GM18505 (cell line): ENCODE results near the gene FGD1.
"Not testable (repeated sequence)": the region's sequence is repeated elsewhere in the genome, so short reads cannot be mapped to it uniquely, and the experiment has no call there.

ENCODE experiments used
- ATAC-seq: cut with Tn5 transposase; IDR thresholded peaks from one replicate; pipeline ENCODE4 v1.9.1; 2021; ENCODE audit not compliant: unreplicated experiment
- POLR2A ChIP-seq: IDR thresholded peaks from 4 replicates; pipeline ENCODE4 v1.6.1; 2011; ENCODE audit warnings: borderline replicate concordance; ENCODE audit not compliant: insufficient read depth, insufficient read length; ENCODE audit errors: extremely low read depth

Gene FGD1

DNA sequence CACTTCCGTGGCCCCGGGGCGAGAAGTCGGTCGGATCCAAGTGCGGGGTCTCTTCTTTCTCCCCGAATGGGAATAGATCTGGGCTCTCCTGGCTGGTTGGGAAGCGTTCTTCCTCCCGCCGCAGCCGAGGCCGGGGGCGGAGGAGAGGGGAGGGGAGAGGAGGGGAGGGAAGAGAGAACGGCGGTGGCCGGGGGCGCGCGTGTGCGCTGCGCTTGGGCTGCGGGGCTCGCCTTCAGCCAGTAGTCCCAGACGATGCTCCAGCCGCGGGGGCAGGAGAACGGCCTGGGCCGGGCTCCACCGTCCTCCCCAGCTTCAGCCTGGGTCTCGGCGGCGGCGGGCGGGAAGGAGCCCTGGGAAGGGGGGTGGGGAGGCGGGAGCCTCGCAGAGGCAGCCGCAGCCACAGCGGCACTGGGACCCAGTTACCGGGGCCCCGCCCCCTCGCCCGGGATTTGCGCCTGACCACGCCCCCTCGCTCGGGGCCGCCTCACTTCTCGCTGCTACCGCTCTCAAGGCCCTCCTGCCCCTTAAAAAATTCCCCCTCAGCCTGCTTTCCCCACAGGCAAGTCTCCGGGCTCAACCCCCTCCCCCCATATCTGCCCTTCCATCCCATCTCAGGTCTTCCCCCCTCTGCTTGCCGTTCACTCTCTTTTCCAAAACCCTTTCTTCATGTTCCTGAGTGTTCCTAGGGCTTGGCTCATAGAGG is at the start of gene FGD1:
FGD1 (minus strand) TSS at position 421 of the 703 bp plus-strand sequence. CDS start 802 bp downstream, outside the sequence.
- ATAC-seq = no peak
- TF ChIP-seq POLR2A = no peak

DNA sequence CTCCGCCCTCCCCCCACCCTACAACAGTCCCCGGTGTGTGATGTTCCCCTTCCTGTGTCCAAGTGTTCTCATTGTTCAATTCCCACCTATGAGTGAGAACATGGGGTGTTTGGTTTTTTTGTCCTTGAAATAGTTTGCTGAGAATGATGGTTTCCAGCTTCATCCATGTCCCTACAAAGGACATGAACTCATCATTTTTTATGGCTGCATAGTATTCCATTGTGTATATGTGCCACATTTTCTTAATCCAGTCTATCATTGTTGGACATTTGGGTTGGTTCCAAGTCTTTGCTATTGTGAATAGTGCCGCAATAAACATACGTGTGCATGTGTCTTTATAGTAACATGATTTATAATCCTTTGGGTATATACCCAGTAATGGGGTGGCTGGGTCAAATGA is 46.2 kb upstream of the FGD1 start:
- not testable (repeated sequence) for ATAC-seq

DNA sequence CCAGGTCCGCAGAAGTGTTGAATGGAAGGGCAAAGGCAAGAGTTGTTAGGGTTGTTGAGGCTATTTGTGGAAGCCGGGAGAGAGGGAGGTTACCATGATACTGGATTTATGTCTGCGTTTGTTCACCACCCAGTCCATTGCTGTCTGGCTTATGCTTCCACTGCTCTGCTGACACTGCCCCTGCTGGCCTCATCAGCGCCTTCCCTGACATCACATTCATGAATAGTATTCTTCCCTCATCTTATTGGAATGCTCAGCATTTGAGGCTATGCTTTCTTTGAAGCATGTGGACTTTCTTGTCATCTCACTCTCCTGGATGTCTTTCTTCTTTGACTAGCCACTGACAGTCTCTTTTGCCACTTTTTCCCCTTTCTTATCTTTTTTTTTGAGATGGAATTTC is 44.3 kb upstream of the FGD1 start:
- TF ChIP-seq POLR2A = no peak
- no peak for ATAC-seq

GRCh38 chrX:54534271-54534670 is 38.2 kb upstream of the FGD1 start:
- no peak for TF ChIP-seq POLR2A
- no peak for ATAC-seq

GRCh38 chrX:54530357-54530900 is 34.4 kb upstream of the FGD1 start:
- ATAC-seq = peak; percentile 24
- no peak for TF ChIP-seq POLR2A

- peak; percentile 67 for TF ChIP-seq POLR2A
- peak; percentile 82 for ATAC-seq
Observed at GRCh38 chrX:54529552-54530356, 33.7 kb upstream of the FGD1 start, which contains the start of gene GNL3L. Gene GNL3L, plus strand, starts transcription at chrX:54530219. Its CDS starts 2,348 bp downstream, at chrX:54532567.

DNA sequence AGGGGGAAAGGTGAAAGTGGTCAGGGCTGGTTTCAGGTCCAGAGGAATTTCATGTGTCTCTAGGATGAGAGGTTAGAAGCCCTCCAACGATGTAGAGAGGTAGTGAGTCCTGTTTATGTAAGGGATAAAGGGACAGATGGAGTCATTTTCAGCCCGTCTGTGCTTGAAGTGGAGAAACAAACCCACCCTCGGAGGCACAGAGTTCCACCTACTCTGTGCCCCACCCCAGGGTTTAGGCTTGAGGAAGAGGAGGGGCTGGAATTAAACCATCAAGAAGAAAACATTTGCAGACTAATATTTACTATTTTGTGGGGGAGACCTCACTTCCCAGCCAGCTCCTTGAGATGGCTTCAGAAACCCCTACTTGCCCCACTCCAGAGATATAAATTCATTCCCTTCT is 33.1 kb upstream of the FGD1 start:
- ATAC-seq = no peak

DNA sequence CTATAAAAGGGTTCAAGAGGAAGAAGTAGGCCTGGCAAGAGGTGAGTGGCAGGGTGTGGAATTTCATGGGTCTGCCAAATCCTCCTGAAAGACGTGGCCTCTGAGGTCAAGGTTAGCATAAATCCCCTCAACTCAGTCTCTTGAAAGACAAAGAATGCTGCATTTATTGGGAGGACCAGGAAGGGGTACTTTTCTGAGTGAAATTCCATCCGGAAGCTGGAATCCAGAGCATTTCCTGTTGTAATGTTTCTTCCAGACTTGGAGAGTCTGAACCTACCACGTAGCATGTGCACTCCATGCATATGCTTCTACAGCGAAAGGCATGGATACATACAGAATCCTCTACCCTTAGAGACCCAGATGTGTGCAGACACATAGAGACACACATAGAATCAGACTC is 13.4 kb upstream of the FGD1 start:
- TF ChIP-seq POLR2A = no peak
- no peak for ATAC-seq

More for the DNA sequence above, 33.1 kb upstream of the FGD1 start:
- TF ChIP-seq POLR2A = no peak

DNA sequence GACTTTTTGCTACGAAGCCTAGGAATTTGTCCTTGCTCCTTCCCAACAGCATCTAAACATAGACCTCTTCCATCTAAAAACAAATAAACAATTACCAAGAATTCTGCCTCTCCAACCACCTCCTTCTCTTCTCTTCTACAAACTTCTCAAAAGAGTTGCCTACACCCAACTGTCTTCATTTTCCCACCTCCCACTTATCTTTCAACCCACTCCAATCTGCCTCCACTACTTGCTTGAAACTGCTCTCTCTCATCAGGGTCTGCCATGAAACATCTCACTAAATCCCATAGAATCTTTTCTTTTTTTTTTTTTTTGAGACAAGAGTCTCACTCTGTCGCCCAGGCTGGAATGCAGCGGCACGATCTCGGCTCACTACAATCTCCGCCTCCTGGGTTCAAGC is 902 bp upstream of the FGD1 start:
- TF ChIP-seq POLR2A = no peak
- no peak for ATAC-seq

GRCh38 chrX:54496517-54496852 is 451 bp upstream of the FGD1 start:
- TF ChIP-seq POLR2A = no peak
- no peak for ATAC-seq

DNA sequence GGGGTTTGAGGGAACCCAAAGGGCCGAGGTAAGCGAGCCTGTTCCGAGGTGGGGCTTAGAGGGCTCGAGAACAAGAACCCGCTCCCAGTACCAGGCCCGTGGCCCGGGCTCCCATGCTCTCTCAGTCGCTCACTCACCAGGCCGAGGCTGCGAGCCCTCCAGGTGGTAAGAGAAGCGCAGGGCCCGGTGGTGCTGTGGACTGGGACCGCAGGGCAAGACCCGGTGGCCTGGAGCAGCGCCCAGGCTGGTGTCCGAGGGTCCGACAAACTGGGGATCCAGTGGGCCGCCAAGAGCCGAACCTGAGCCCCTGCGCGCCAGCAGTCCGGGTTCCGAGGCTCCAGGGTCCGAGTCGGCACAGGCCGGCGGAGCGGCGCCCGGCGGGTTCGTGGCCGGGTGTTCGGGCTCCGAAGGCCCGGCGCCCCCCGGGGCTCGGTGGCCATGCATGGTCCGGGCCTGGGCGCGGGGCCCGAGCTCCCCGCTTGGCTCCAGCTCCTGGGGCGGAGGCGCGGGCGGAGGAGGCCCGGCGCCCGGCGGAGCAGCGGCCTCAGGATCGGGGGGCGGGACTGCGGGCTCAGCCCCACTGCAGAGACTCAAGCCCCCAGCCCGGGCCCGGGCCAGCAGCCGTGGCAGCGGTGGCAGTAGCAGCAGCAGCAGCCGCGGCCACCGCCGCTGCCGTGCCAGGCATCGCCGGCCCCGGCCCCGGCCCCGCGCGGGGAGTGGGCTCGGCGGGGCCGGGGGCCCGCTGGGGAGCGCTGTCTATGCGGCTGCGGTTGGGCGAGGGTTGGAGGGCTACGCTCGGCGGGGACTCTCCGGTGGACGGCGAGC is 833 bp downstream of the FGD1 start:
- TF ChIP-seq POLR2A = no peak
- no peak for ATAC-seq

DNA sequence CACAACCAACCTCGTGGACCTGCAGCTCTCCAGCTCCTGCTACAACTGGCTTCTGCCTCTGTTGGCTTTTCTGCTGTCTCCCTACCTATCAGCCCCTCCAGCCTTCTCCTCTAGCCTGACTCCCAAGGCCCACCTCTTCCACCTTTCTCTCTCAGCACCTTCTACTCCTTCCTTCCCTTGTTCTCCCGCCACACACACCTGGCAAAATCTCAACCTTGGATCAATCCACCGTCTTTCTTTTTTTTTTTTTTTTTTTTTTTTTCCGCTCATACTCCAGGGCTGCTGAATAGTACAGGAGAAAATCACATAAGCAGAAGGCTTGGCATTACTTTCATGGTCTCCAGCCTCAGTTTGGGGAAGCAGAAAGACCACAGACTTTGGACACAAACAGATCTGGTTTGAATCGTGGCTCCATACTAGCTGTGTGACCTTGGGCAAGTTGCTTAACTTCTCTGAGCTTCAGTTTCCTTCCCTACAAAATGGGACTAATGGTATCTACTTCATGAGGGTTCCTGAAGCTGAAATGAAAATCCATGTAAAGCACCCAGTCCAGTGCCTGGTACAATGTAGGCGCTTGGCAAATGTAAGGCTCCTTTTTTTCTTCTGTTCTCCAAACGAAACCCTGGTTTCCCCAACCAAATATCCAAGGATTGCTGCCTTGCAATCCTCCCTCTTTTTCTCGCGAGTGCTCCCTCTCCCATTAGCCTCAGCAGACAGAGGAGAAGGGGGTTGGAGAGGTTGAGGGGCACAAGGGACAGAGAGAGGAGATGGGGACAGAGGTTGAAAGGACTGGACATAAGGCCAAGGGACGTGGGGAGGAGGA is 1.7 kb downstream of the FGD1 start:
- ATAC-seq = no peak
- TF ChIP-seq POLR2A = no peak
